Body of pancreas (tissue), 4 donors: ENCODE measurements around the gene PRPS2.

ENCODE experiments used
- POLR2A ChIP-seq, 3 donors: fragments of 450-650 bp; IDR thresholded peaks; one replicate each; pipeline ENCODE4 v1.6.1; 2016; ENCODE audit warnings: antibody characterized with exemption in 3 of 3, mild to moderate bottlenecking in 2 of 3
- TF ChIP-seq, protein P1 (sequence below), 7 experiments: fragments of 450-650 bp in 4 of 7; fragments of 200-600 bp in 3 of 7; sonication (generic) in 3 of 7; IDR thresholded peaks; one replicate each; pipeline ENCODE4 v1.5.1; 2016 to 2019; ENCODE audit warnings: antibody characterized with exemption in 7 of 7

DNA sequence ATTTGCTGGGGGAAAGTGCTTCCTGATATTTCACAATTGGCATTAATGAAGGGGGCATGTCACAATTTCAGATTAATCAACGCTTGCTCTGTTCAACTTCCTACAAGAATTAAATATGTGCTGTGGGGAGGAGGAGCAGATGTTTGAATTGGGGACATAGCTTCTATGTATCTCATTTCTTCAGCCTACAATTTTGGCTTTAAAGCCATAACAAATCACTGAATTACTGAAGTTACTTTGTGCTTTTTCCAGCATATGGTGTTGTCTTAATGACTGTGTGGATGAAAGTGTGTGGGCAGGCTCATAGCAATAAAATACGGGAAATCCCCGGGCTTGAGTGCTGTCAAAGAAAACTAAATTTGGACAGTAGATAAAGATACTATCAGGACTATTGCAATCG is 76.5 kb downstream of the PRPS2 start:
- TF ChIP-seq, protein P1, sequence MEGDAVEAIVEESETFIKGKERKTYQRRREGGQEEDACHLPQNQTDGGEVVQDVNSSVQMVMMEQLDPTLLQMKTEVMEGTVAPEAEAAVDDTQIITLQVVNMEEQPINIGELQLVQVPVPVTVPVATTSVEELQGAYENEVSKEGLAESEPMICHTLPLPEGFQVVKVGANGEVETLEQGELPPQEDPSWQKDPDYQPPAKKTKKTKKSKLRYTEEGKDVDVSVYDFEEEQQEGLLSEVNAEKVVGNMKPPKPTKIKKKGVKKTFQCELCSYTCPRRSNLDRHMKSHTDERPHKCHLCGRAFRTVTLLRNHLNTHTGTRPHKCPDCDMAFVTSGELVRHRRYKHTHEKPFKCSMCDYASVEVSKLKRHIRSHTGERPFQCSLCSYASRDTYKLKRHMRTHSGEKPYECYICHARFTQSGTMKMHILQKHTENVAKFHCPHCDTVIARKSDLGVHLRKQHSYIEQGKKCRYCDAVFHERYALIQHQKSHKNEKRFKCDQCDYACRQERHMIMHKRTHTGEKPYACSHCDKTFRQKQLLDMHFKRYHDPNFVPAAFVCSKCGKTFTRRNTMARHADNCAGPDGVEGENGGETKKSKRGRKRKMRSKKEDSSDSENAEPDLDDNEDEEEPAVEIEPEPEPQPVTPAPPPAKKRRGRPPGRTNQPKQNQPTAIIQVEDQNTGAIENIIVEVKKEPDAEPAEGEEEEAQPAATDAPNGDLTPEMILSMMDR (IDR thresholded peaks at IDR 0.05), result no peak
- no peak for TF ChIP-seq POLR2A (IDR thresholded peaks at IDR 0.05)
